ENCODE measurements around the gene OPRL1.

Gene OPRL1

GRCh38 chr20:64145458-64146300 is 65.8 kb downstream of the OPRL1 start:
- no peak for DNase-seq

- DNase-seq = no peak
Measured at GRCh38 chr20:64146301-64146935, 66.5 kb downstream of the OPRL1 start.

GRCh38 chr20:64146936-64147477 is 67.1 kb downstream of the OPRL1 start:
- no peak for DNase-seq

DNA sequence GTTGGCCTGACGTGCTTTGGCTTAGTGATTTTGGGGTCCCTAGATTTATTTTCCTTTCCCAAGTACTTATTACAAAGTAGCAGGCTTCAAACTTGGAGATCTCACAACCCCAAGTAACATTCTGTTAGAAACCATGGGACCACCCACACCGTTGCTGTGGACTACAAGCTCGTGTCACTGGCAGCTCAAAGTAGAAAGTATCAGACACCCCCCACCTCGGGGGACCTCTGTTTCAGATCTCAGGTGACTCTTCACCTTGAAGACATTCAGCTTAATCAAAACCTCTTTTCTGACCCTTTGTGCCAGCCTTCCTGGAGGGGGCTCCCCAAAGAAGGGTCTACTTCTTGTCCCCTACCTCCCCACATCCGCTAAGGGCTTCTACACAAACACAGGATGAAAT is 68.7 kb downstream of the OPRL1 start:
- no peak for DNase-seq

GRCh38 chr20:64149141-64149540 is 69.3 kb downstream of the OPRL1 start:
- no peak for DNase-seq

GRCh38 chr20:64149809-64150560 is 70.1 kb downstream of the OPRL1 start:
- DNase-seq = no peak

All from stimulated activated naive CD4-positive, alpha-beta T cell (primary cell).